Measurements from ENCODE around the gene IL6.

Gene IL6

GRCh38 chr7:22743014-22743413, 16.0 kb downstream of the IL6 start:
- WGBS, 2 donors (ENCODE audit: extremely low coverage in 2 of 2, insufficient read length in 2 of 2, insufficient replicate concordance in 1 of 2) = no CpG with 5 or more reads among the region's 4 CpGs
- no peaks in the 10 kb centered on the region for H3K9me3 ChIP-seq (replicated peaks in 1 of 2; ENCODE audit: control insufficient read depth in 2 of 2, insufficient read depth in 1 of 2, low read depth in 1 of 2, low read length in 2 of 2)
- no peak for DNase-seq (ENCODE audit: low spot score)
- no peak overlapping the region for H2BK15ac ChIP-seq (ENCODE audit: low read length)
- no peak overlapping the region for H3K9ac ChIP-seq (ENCODE audit: low read depth, low read length, poor library complexity)
- no peak overlapping the region for H3K14ac ChIP-seq (ENCODE audit: low read length)
- no peaks in the 10 kb centered on the region for H3K36me3 ChIP-seq (replicated peaks in 1 of 2; ENCODE audit: control insufficient read depth in 2 of 2, insufficient read depth in 2 of 2, low read length in 2 of 2)
- no peak overlapping the region for H3K4ac ChIP-seq (ENCODE audit: low read length)
- H3K4me3 ChIP-seq (ENCODE audit: low read length in 2 of 2) = no peak overlapping the region
- no peak overlapping the region for H3K27ac ChIP-seq (replicated peaks; ENCODE audit: low read length)
- no peak overlapping the region for H4K91ac ChIP-seq (ENCODE audit: low read depth, low read length, poor library complexity)
- no peaks in the 10 kb centered on the region for H3K4me1 ChIP-seq (ENCODE audit: control insufficient read depth in 2 of 2, insufficient read depth in 1 of 2, low read depth in 1 of 2, low read length in 2 of 2)
- H3K23ac ChIP-seq (ENCODE audit: low read depth, low read length, poor library complexity) = no peak overlapping the region
- no peak overlapping the region for H2AFZ ChIP-seq (ENCODE audit: low read length)
- no peak overlapping the region for H3K18ac ChIP-seq (ENCODE audit: low read length)
- H3K27me3 ChIP-seq (ENCODE audit: control insufficient read depth in 3 of 3, insufficient read depth in 3 of 3, low read depth in 1 of 3, low read length in 3 of 3) = no peaks in the 10 kb centered on the region
- no peak overlapping the region for H3K4me2 ChIP-seq (ENCODE audit: insufficient read depth, low read length, poor library complexity, severe bottlenecking)
- no peak overlapping the region for H2BK120ac ChIP-seq (ENCODE audit: low read depth, low read length)
- H2BK12ac ChIP-seq (ENCODE audit: low read length) = no peak overlapping the region
- H2AK5ac ChIP-seq (ENCODE audit: low read depth, low read length) = no peak overlapping the region
- no peak overlapping the region for H4K8ac ChIP-seq (ENCODE audit: low read depth, low read length)
- H3K79me1 ChIP-seq (ENCODE audit: low read depth, low read length) = no peaks in the 10 kb centered on the region
- no peak overlapping the region for H2BK5ac ChIP-seq (ENCODE audit: low read length)

DNA sequence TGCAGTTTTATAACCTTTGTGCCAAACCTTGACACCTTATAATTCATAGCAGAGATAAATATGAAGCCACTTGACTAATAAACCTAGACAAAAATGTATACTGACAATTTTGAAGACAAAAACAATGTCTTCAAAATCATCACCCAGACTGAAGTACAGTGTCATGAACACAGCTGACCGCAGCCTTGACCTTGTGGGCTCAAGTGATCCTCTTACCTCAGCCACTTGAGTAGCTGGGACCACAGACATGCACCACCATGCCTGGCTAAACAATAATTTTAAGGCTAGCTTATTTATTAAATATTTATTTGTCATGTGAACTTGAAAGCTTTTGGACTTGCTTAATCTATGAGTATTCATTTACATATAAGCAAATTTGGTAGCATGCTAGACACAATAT, 24.3 kb downstream of the IL6 start:
- Histone ChIP-seq H3K79me1 (ENCODE audit: low read depth, low read length) (no peaks in the 10 kb centered on the region), H2BK15ac (ENCODE audit: low read length) (no peak overlapping the region), H3K14ac (ENCODE audit: low read length) (no peak overlapping the region), H2BK120ac (ENCODE audit: low read depth, low read length) (no peak overlapping the region), H3K36me3 (replicated peaks in 1 of 2; ENCODE audit: control insufficient read depth in 2 of 2, insufficient read depth in 2 of 2, low read length in 2 of 2) (no peaks in the 10 kb centered on the region), H3K9me3 (replicated peaks in 1 of 2; ENCODE audit: control insufficient read depth in 2 of 2, insufficient read depth in 1 of 2, low read depth in 1 of 2, low read length in 2 of 2) (no peaks in the 10 kb centered on the region), H3K23ac (ENCODE audit: low read depth, low read length, poor library complexity) (no peak overlapping the region), H2AFZ (ENCODE audit: low read length) (no peak overlapping the region), H3K4me3 (ENCODE audit: low read length in 2 of 2) (no peak overlapping the region), H3K4ac (ENCODE audit: low read length) (no peak overlapping the region), H4K8ac (ENCODE audit: low read depth, low read length) (no peak overlapping the region), H2BK12ac (ENCODE audit: low read length) (no peak overlapping the region), H3K4me1 (ENCODE audit: control insufficient read depth in 2 of 2, insufficient read depth in 1 of 2, low read depth in 1 of 2, low read length in 2 of 2) (no peaks in the 10 kb centered on the region), H3K4me2 (ENCODE audit: insufficient read depth, low read length, poor library complexity, severe bottlenecking) (no peak overlapping the region), H3K9ac (ENCODE audit: low read depth, low read length, poor library complexity) (no peak overlapping the region), H4K91ac (ENCODE audit: low read depth, low read length, poor library complexity) (no peak overlapping the region), H2AK5ac (ENCODE audit: low read depth, low read length) (no peak overlapping the region), H3K18ac (ENCODE audit: low read length) (no peak overlapping the region), H3K27ac (replicated peaks; ENCODE audit: low read length) (no peak overlapping the region), H2BK5ac (ENCODE audit: low read length) (no peak overlapping the region), H3K27me3 (ENCODE audit: control insufficient read depth in 3 of 3, insufficient read depth in 3 of 3, low read depth in 1 of 3, low read length in 3 of 3) (no peaks in the 10 kb centered on the region)
- no CpG with 5 or more reads among the region's 1 CpG for WGBS, 2 donors (ENCODE audit: extremely low coverage in 2 of 2, insufficient read length in 2 of 2, insufficient replicate concordance in 1 of 2)
- DNase-seq (ENCODE audit: low spot score) = no peak

DNA sequence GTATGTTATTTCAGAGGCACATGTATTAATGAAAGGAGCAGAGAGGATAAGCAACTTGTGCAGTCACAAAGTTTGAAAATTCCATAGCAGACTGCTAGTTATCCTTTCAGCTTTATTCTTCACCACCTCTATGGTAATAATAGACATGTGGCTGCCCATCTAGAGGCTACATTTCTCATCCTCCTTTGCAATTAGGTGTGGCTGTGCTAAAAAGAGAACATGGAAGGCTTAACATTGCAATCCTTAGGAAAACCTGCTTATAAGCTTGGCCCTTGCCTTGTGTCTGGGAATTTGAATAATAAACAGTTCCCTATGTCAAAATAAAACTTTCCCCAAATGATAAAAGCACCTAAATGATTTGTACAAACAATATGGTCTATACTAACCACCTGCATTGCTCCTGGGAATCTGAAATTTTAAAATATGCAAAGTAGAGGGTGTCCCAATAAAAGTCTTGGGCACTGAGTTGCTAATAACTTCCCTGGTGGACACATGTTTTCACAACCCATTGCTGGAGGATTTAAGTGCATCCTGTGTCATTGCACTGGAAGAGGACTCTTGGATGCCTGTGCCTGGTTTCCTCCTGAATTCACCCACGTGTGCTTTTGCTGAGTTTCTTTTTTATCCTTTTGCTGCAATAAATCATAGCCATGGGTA, 30.5 kb downstream of the IL6 start:
- no peak overlapping the region for H2BK15ac ChIP-seq (ENCODE audit: low read length)
- H3K36me3 ChIP-seq (replicated peaks in 1 of 2; ENCODE audit: control insufficient read depth in 2 of 2, insufficient read depth in 2 of 2, low read length in 2 of 2) = no peaks in the 10 kb centered on the region
- H3K9ac ChIP-seq (ENCODE audit: low read depth, low read length, poor library complexity) = no peak overlapping the region
- H4K91ac ChIP-seq (ENCODE audit: low read depth, low read length, poor library complexity) = no peak overlapping the region
- H3K4ac ChIP-seq (ENCODE audit: low read length) = no peak overlapping the region
- H2AFZ ChIP-seq (ENCODE audit: low read length) = no peak overlapping the region
- no peak overlapping the region for H3K4me3 ChIP-seq (ENCODE audit: low read length in 2 of 2)
- WGBS, 2 donors (ENCODE audit: extremely low coverage in 2 of 2, insufficient read length in 2 of 2, insufficient replicate concordance in 1 of 2) = no CpG with 5 or more reads among the region's 1 CpG
- H3K23ac ChIP-seq (ENCODE audit: low read depth, low read length, poor library complexity) = no peak overlapping the region
- H2AK5ac ChIP-seq (ENCODE audit: low read depth, low read length) = no peak overlapping the region
- H2BK5ac ChIP-seq (ENCODE audit: low read length) = no peak overlapping the region
- no peak overlapping the region for H3K27ac ChIP-seq (replicated peaks; ENCODE audit: low read length)
- H2BK120ac ChIP-seq (ENCODE audit: low read depth, low read length) = no peak overlapping the region
- no peak overlapping the region for H3K14ac ChIP-seq (ENCODE audit: low read length)
- no peak overlapping the region for H3K18ac ChIP-seq (ENCODE audit: low read length)
- DNase-seq (ENCODE audit: low spot score) = no peak
- no peak overlapping the region for H4K8ac ChIP-seq (ENCODE audit: low read depth, low read length)
- H3K9me3 ChIP-seq (replicated peaks in 1 of 2; ENCODE audit: control insufficient read depth in 2 of 2, insufficient read depth in 1 of 2, low read depth in 1 of 2, low read length in 2 of 2) = peaks cover 0 to 2% of the 10 kb centered on the region in 2 donors
- no peaks in the 10 kb centered on the region for H3K79me1 ChIP-seq (ENCODE audit: low read depth, low read length)
- no peak overlapping the region for H2BK12ac ChIP-seq (ENCODE audit: low read length)
- no peaks in the 10 kb centered on the region for H3K27me3 ChIP-seq (ENCODE audit: control insufficient read depth in 3 of 3, insufficient read depth in 3 of 3, low read depth in 1 of 3, low read length in 3 of 3)
- no peak overlapping the region for H3K4me2 ChIP-seq (ENCODE audit: insufficient read depth, low read length, poor library complexity, severe bottlenecking)
- H3K4me1 ChIP-seq (ENCODE audit: control insufficient read depth in 2 of 2, insufficient read depth in 1 of 2, low read depth in 1 of 2, low read length in 2 of 2) = no peaks in the 10 kb centered on the region

DNA sequence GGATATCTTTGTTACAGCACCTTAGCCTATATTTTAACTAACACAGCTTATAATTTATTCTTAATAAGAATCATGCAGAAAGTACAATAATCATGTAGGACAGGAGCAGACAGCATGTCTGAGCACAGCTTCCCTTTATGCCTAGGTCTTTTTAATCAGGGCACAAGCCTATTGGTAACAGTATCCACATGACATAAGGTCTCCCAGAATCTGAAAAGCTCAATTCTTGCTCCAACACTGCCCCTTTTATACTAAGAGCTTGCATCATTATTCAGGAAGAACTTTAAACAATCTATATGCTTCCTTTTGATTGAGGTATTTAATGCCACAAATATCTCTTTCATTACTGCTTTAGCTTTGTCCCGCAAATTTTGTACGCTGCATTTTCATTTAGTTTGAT, 31.6 kb downstream of the IL6 start:
- Histone ChIP-seq H4K91ac (ENCODE audit: low read depth, low read length, poor library complexity) (no peak overlapping the region), H3K4me3 (ENCODE audit: low read length in 2 of 2) (no peak overlapping the region), H3K23ac (ENCODE audit: low read depth, low read length, poor library complexity) (no peak overlapping the region), H4K8ac (ENCODE audit: low read depth, low read length) (no peak overlapping the region), H2BK5ac (ENCODE audit: low read length) (no peak overlapping the region), H2BK120ac (ENCODE audit: low read depth, low read length) (no peak overlapping the region), H3K9ac (ENCODE audit: low read depth, low read length, poor library complexity) (no peak overlapping the region), H3K14ac (ENCODE audit: low read length) (no peak overlapping the region), H2BK12ac (ENCODE audit: low read length) (no peak overlapping the region), H3K4me2 (ENCODE audit: insufficient read depth, low read length, poor library complexity, severe bottlenecking) (no peak overlapping the region), H3K4me1 (ENCODE audit: control insufficient read depth in 2 of 2, insufficient read depth in 1 of 2, low read depth in 1 of 2, low read length in 2 of 2) (no peaks in the 10 kb centered on the region), H2AK5ac (ENCODE audit: low read depth, low read length) (no peak overlapping the region), H3K27ac (replicated peaks; ENCODE audit: low read length) (no peak overlapping the region), H3K36me3 (replicated peaks in 1 of 2; ENCODE audit: control insufficient read depth in 2 of 2, insufficient read depth in 2 of 2, low read length in 2 of 2) (no peaks in the 10 kb centered on the region), H3K79me1 (ENCODE audit: low read depth, low read length) (no peaks in the 10 kb centered on the region), H3K4ac (ENCODE audit: low read length) (no peak overlapping the region), H3K9me3 (replicated peaks in 1 of 2; ENCODE audit: control insufficient read depth in 2 of 2, insufficient read depth in 1 of 2, low read depth in 1 of 2, low read length in 2 of 2) (peaks cover 0 to 2% of the 10 kb centered on the region in 2 donors), H3K27me3 (ENCODE audit: control insufficient read depth in 3 of 3, insufficient read depth in 3 of 3, low read depth in 1 of 3, low read length in 3 of 3) (no peaks in the 10 kb centered on the region), H3K18ac (ENCODE audit: low read length) (no peak overlapping the region), H2AFZ (ENCODE audit: low read length) (no peak overlapping the region), H2BK15ac (ENCODE audit: low read length) (no peak overlapping the region)
- no peak for DNase-seq (ENCODE audit: low spot score)
- WGBS, 2 donors (ENCODE audit: extremely low coverage in 2 of 2, insufficient read length in 2 of 2, insufficient replicate concordance in 1 of 2) = no CpG with 5 or more reads among the region's 2 CpGs

All from neuronal stem cell (in vitro differentiated cells).